CD4-positive, alpha-beta T cell treated with Interleukin-4 for 1 hour (primary cell): ENCODE results near the gene CNTRL.
"Not testable (repeated sequence)": the region's sequence is repeated elsewhere in the genome, so short reads cannot be mapped to it uniquely, and the experiment has no call there.

Experiments
- DNase-seq, 2 donors: peaks; one replicate each; pipeline ENCODE4 v3.0.0-alpha.2; 2020 to 2022

CNTRL gene

GRCh38 chr9:121074370-121075250 is at the start of gene CNTRL:
Gene CNTRL, plus strand, starts transcription at chr9:121074955. Its CDS starts 13,372 bp downstream, at chr9:121088327.
- DNase-seq, result peak; percentile 81 to 86

- DNase-seq, result no peak
Measured at GRCh38 chr9:121026260-121026691, 48.5 kb upstream of the CNTRL start.

GRCh38 chr9:121026768-121027167 is 48.0 kb upstream of the CNTRL start:
- DNase-seq, result no peak

GRCh38 chr9:121028285-121028684 is 46.5 kb upstream of the CNTRL start:
- not testable (repeated sequence) for DNase-seq

GRCh38 chr9:121029469-121029868 is 45.3 kb upstream of the CNTRL start:
- DNase-seq, result no peak

- DNase-seq, result no peak
Measured at GRCh38 chr9:121034529-121034928, 40.2 kb upstream of the CNTRL start.

GRCh38 chr9:121035717-121036116 is 39.0 kb upstream of the CNTRL start:
- DNase-seq, result not testable (repeated sequence)

GRCh38 chr9:121038362-121038761 is 36.4 kb upstream of the CNTRL start:
- no peak for DNase-seq

GRCh38 chr9:121038804-121039203 is 36.0 kb upstream of the CNTRL start:
- no peak for DNase-seq

GRCh38 chr9:121048175-121048574 is 26.6 kb upstream of the CNTRL start:
- DNase-seq, result no peak

- no peak for DNase-seq
Measured at GRCh38 chr9:121048618-121049017, 26.1 kb upstream of the CNTRL start.

- DNase-seq, result no peak
Measured at GRCh38 chr9:121050128-121050988, 24.4 kb upstream of the CNTRL start, which contains the start of gene C5. Gene C5, minus strand, starts transcription at chr9:121050275. Its CDS starts 29 bp downstream, at chr9:121050246.

GRCh38 chr9:121053544-121053943 is 21.2 kb upstream of the CNTRL start:
- no peak for DNase-seq

- DNase-seq, result no peak
Measured at GRCh38 chr9:121055642-121056143, 19.1 kb upstream of the CNTRL start.

- DNase-seq, result no peak
Measured at GRCh38 chr9:121057821-121058220, 16.9 kb upstream of the CNTRL start.

- no peak for DNase-seq
Measured at GRCh38 chr9:121059513-121059912, 15.2 kb upstream of the CNTRL start.

- peak; percentile 33 to 68 for DNase-seq
Measured at GRCh38 chr9:121059998-121060636, 14.6 kb upstream of the CNTRL start.

- DNase-seq, result no peak
Measured at GRCh38 chr9:121066850-121067249, 7.9 kb upstream of the CNTRL start.

- no peak for DNase-seq
Measured at GRCh38 chr9:121067640-121068039, 7.1 kb upstream of the CNTRL start.

- DNase-seq, result no peak
Measured at GRCh38 chr9:121069396-121069795, 5.4 kb upstream of the CNTRL start.

GRCh38 chr9:121071370-121071755 is 3.4 kb upstream of the CNTRL start:
- no peak for DNase-seq

- peak; percentile 46 to 68 for DNase-seq
Measured at GRCh38 chr9:121071756-121072421, 2.9 kb upstream of the CNTRL start.
